ENCODE results near the gene ITPK1.

GRCh38 chr14:92973261-92973797 is 142.4 kb downstream of the ITPK1 start:
- TF ChIP-seq, protein P1, sequence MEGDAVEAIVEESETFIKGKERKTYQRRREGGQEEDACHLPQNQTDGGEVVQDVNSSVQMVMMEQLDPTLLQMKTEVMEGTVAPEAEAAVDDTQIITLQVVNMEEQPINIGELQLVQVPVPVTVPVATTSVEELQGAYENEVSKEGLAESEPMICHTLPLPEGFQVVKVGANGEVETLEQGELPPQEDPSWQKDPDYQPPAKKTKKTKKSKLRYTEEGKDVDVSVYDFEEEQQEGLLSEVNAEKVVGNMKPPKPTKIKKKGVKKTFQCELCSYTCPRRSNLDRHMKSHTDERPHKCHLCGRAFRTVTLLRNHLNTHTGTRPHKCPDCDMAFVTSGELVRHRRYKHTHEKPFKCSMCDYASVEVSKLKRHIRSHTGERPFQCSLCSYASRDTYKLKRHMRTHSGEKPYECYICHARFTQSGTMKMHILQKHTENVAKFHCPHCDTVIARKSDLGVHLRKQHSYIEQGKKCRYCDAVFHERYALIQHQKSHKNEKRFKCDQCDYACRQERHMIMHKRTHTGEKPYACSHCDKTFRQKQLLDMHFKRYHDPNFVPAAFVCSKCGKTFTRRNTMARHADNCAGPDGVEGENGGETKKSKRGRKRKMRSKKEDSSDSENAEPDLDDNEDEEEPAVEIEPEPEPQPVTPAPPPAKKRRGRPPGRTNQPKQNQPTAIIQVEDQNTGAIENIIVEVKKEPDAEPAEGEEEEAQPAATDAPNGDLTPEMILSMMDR (conservative IDR thresholded peaks at IDR 0.05; ENCODE audit: low read depth, low read length), result peak; percentile 56
- TF ChIP-seq EZH2 (IDR thresholded peaks at IDR 0.05; ENCODE audit: borderline replicate concordance, low read depth, low read length, poor library complexity, severe bottlenecking), result no peak

Data from A673 (cell line).